H1 (cell line): ENCODE measurements around the gene CLDN14. TPM values are rescaled to one million over a fixed set of nuclear protein-coding genes. Genes with fewer than 3 reads are reported as not detected.

ENCODE experiments used
- CTCF ChIA-PET: fragments of 300-600 bp; sonication (Branson Sonifier 250); formaldehyde crosslinking; loops from one replicate; lab custom pipeline; 2021; ENCODE audit not compliant: partially characterized antibody; lab: Charles Lee
- POLR2A ChIA-PET: fragments of 300-600 bp; sonication (Branson Sonifier 250); formaldehyde crosslinking; loops from one replicate; lab custom pipeline; 2021; ENCODE audit warnings: inconsistent platforms; ENCODE audit not compliant: partially characterized antibody; lab: Charles Lee
- DNase-seq, 2 experiments: peaks; one replicate each; pipeline versions ENCODE4 v3.0.0 to v3.0.0-alpha.2; 2010 to 2022; ENCODE audit warnings: low spot score in 2 of 2, low read depth in 1 of 2, mixed read lengths in 1 of 2
- FAIRE-seq: peaks from 2 replicates; lab custom pipeline; 2011; peaks lifted over from hg19 to GRCh38; lab: Jason Lieb, UNC
- H2AFZ ChIP-seq: 2 replicates; pipeline ENCODE4 v1.8.1; 2012; ENCODE audit warnings: low read length, inconsistent platforms
- H2AK5ac ChIP-seq: 2 replicates; pipeline ENCODE4 v1.6.1; 2013; ENCODE audit warnings: low read depth, low read length
- H2BK120ac ChIP-seq: replicated peaks from 2 replicates; pipeline ENCODE3; 2013; ENCODE audit warnings: low read depth, low read length, inconsistent platforms
- H2BK12ac ChIP-seq: 2 replicates; pipeline ENCODE4 v1.6.1; 2013; ENCODE audit warnings: low read depth, low read length
- H2BK15ac ChIP-seq: 2 replicates; pipeline ENCODE4 v1.6.1; 2013; ENCODE audit warnings: low read length
- H2BK20ac ChIP-seq: 2 replicates; pipeline ENCODE4 v1.6.1; 2013; ENCODE audit warnings: low read length
- H2BK5ac ChIP-seq: 2 replicates; pipeline ENCODE4 v1.6.1; 2013; ENCODE audit warnings: low read depth, low read length
- H3K14ac ChIP-seq: 2 replicates; pipeline ENCODE4 v1.6.1; 2013; ENCODE audit warnings: inconsistent platforms; ENCODE audit not compliant: insufficient read length
- H3K18ac ChIP-seq: 2 replicates; pipeline ENCODE4 v1.6.1; 2013; ENCODE audit warnings: low read length; ENCODE audit errors: extremely low read depth
- H3K23ac ChIP-seq: 2 replicates; pipeline ENCODE4 v1.6.1; 2013; ENCODE audit warnings: inconsistent platforms; ENCODE audit not compliant: insufficient read length
- H3K23me2 ChIP-seq: 2 replicates; pipeline ENCODE4 v1.6.1; 2013; ENCODE audit warnings: low read depth, low read length
- H3K27ac ChIP-seq: 2 replicates; pipeline ENCODE4 v1.6.1; 2011; ENCODE audit warnings: low read depth, low read length, inconsistent platforms
- H3K27me3 ChIP-seq, 4 experiments: replicated peaks in 1 of 4; 1 replicate in 1 of 4; 2 replicates in 3 of 4; pipeline versions ENCODE4 v1.6.1 to v1.8.1; 2011 to 2013; ENCODE audit warnings: low read length in 3 of 4, mild to moderate bottlenecking in 3 of 4, inconsistent platforms in 2 of 4, mixed read lengths in 2 of 4, moderate library complexity in 1 of 4; ENCODE audit not compliant: control insufficient read depth in 3 of 4, insufficient read depth in 3 of 4; ENCODE audit errors: extremely low read depth in 1 of 4
- H3K36me3 ChIP-seq, 4 experiments: 2 replicates each; pipeline versions ENCODE4 v1.6.1 to v1.8.1; 2011 to 2013; ENCODE audit warnings: mild to moderate bottlenecking in 4 of 4, low read length in 3 of 4, moderate library complexity in 2 of 4, control low read depth in 1 of 4, inconsistent platforms in 1 of 4; ENCODE audit not compliant: insufficient read depth in 4 of 4, control insufficient read depth in 2 of 4
- H3K4ac ChIP-seq: replicated peaks from 2 replicates; pipeline ENCODE3; 2013; ENCODE audit warnings: low read length, low read depth, mixed read lengths, inconsistent platforms; ENCODE audit not compliant: insufficient read length
- H3K4me1 ChIP-seq, 4 experiments: replicated peaks in 1 of 4; 1 replicate in 1 of 4; 2 replicates in 3 of 4; pipeline versions ENCODE4 v1.6.1 to v1.8.1; 2011 to 2013; ENCODE audit warnings: low read length in 3 of 4, inconsistent platforms in 2 of 4, mixed read lengths in 1 of 4; ENCODE audit not compliant: insufficient read depth in 4 of 4, control insufficient read depth in 3 of 4
- H3K4me2 ChIP-seq, 2 experiments: 2 replicates each; pipeline versions ENCODE4 v1.6.1 to v1.8.1; 2011 to 2013; ENCODE audit warnings: low read depth in 2 of 2, low read length in 2 of 2, control low read depth in 1 of 2, inconsistent platforms in 1 of 2, mild to moderate bottlenecking in 1 of 2; ENCODE audit not compliant: insufficient read depth in 1 of 2
- H3K4me3 ChIP-seq, 4 experiments: fragments of 200-600, 300-600 bp in 1 of 4; sonication (generic), shearing (Covaris generic), sonication (Bioruptor Twin) in 1 of 4; 2 replicates each; pipeline versions ENCODE4 v1.5.1 to v1.8.1; 2011 to 2016; ENCODE audit warnings: low read length in 4 of 4, low read depth in 3 of 4, control low read depth in 2 of 4, inconsistent platforms in 2 of 4, mild to moderate bottlenecking in 2 of 4, mixed read lengths in 1 of 4, moderate library complexity in 1 of 4; ENCODE audit not compliant: insufficient read depth in 2 of 4; ENCODE audit errors: extremely low read depth in 1 of 4
- H3K56ac ChIP-seq: replicated peaks from 2 replicates; pipeline ENCODE3; 2013; ENCODE audit warnings: low read depth, mild to moderate bottlenecking, mixed read lengths, low read length, inconsistent platforms; ENCODE audit not compliant: insufficient read length
- H3K79me1 ChIP-seq: 2 replicates; pipeline ENCODE4 v1.6.1; 2013; ENCODE audit warnings: low read depth, low read length, control low read depth
- H3K79me2 ChIP-seq, 2 experiments: 2 replicates each; pipeline versions ENCODE4 v1.6.1 to v1.8.1; 2012 to 2013; ENCODE audit warnings: low read length in 2 of 2, mild to moderate bottlenecking in 2 of 2, inconsistent platforms in 1 of 2; ENCODE audit not compliant: insufficient read depth in 2 of 2, control insufficient read depth in 1 of 2
- H3K9ac ChIP-seq, 4 experiments: replicated peaks in 1 of 4; 1 replicate in 1 of 4; 2 replicates in 3 of 4; pipeline versions ENCODE4 v1.6.1 to v1.8.1; 2011 to 2013; ENCODE audit warnings: low read depth in 3 of 4, low read length in 3 of 4, control low read depth in 2 of 4, mild to moderate bottlenecking in 2 of 4, moderate library complexity in 2 of 4, inconsistent platforms in 1 of 4; ENCODE audit errors: extremely low read depth in 1 of 4
- H3K9me3 ChIP-seq, 2 experiments: 2 replicates each; pipeline versions ENCODE4 v1.6.1 to v1.8.1; 2012 to 2013; ENCODE audit warnings: mild to moderate bottlenecking in 2 of 2, moderate library complexity in 2 of 2, control low read depth in 1 of 2, inconsistent platforms in 1 of 2, low read depth in 1 of 2, low read length in 1 of 2, mixed read lengths in 1 of 2; ENCODE audit not compliant: insufficient read depth in 2 of 2
- H4K20me1 ChIP-seq, 2 experiments: replicated peaks in 1 of 2; 2 replicates each; pipeline versions ENCODE3 to v1.8.1; 2011 to 2013; ENCODE audit warnings: inconsistent platforms in 2 of 2, low read length in 2 of 2, mild to moderate bottlenecking in 1 of 2; ENCODE audit not compliant: insufficient read depth in 2 of 2, control insufficient read depth in 1 of 2
- H4K5ac ChIP-seq: 2 replicates; pipeline ENCODE4 v1.6.1; 2013; ENCODE audit warnings: low read length, low read depth, mixed read lengths, inconsistent platforms; ENCODE audit not compliant: insufficient read length
- H4K8ac ChIP-seq: 2 replicates; pipeline ENCODE4 v1.8.0; 2013; ENCODE audit warnings: mild to moderate bottlenecking, moderate library complexity, low read length, inconsistent platforms; ENCODE audit not compliant: insufficient read depth; ENCODE audit errors: extremely low read depth
- H4K91ac ChIP-seq: replicated peaks from 2 replicates; pipeline ENCODE3; 2013; ENCODE audit warnings: low read length, mixed read lengths, inconsistent platforms; ENCODE audit not compliant: insufficient read length
- BRCA1 ChIP-seq: IDR thresholded peaks from 2 replicates; pipeline ENCODE4 v1.6.1; 2012; ENCODE audit warnings: low read depth, low read length, improper control_type of control experiment
- KDM4A ChIP-seq: IDR thresholded peaks from one replicate; pipeline ENCODE4 v1.7.1; 2012; ENCODE audit warnings: low read depth, mild to moderate bottlenecking, moderate library complexity, low read length, inconsistent platforms; ENCODE audit not compliant: severe bottlenecking
- MAFK ChIP-seq: IDR thresholded peaks from 2 replicates; pipeline ENCODE4 v1.6.1; 2012; ENCODE audit warnings: low read depth, mild to moderate bottlenecking, improper control_type of control experiment, low read length
- NANOG ChIP-seq: IDR thresholded peaks from 2 replicates; pipeline ENCODE4 v1.6.1; 2011; ENCODE audit warnings: low read length, low read depth, mild to moderate bottlenecking, inconsistent platforms; ENCODE audit not compliant: insufficient read depth, poor library complexity, severe bottlenecking
- PHF8 ChIP-seq: fragments of 200-600 bp; sonication (generic); conservative IDR thresholded peaks from 2 replicates; pipeline ENCODE4 v1.7.1; 2012; ENCODE audit warnings: low read depth, mild to moderate bottlenecking, inconsistent platforms, low read length, moderate library complexity
- TBP ChIP-seq: IDR thresholded peaks from 2 replicates; pipeline ENCODE4 v1.6.1; 2011; ENCODE audit warnings: low read depth, low read length, improper control_type of control experiment
- WGBS, 2 experiments: shearing (Covaris generic) in 1 of 2; methylation state at CpG; one replicate each; pipeline versions ENCODE4 v1.1.6 to v1.1.7; 2013 to 2015; ENCODE audit warnings: low lambda C conversion rate in 2 of 2, mixed read lengths in 2 of 2, inconsistent platforms in 1 of 2, low coverage in 1 of 2, missing lambda C conversion rate in 1 of 2; ENCODE audit not compliant: insufficient replicate concordance in 2 of 2, insufficient coverage in 1 of 2, insufficient read length in 1 of 2; ENCODE audit errors: extremely low coverage in 1 of 2, missing lambda C conversion rate in 1 of 2; 5-methylcytosine and 5-hydroxymethylcytosine counted together
- polyA plus RNA-seq, 7 experiments: library from polyadenylated mRNA; depleted of rRNA in 3 of 7; stranded (reverse) in 5 of 7; unstranded in 2 of 7; fragments of >200 nt in 5 of 7; fragments of 200-250 nt in 2 of 7; gene quantifications; 1 replicate in 5 of 7; 2 replicates in 1 of 7; 4 replicates in 1 of 7; pipeline versions ENCODE4 v1.2.1 to v1.2.3, GENCODE V29; 2011 to 2013; ENCODE audit warnings: missing spikeins in 2 of 7, mixed read lengths in 2 of 7
- total RNA-seq: library from RNA; stranded (reverse); fragmentation: NEBNext Ultra II Directional; extraction: Animal tissue kit (Norgen Biotek cat#: 25700); gene quantifications from 2 replicates; pipeline ENCODE4 v1.2.1, GENCODE V29; 2021

The CLDN14 gene
- total and polyA plus RNA-seq, 2 of the 8 experiments (the other 6 are each of a cell fraction or from before 2014, with no cell fraction given): 0.08 TPM; not detected in 1

DNA sequence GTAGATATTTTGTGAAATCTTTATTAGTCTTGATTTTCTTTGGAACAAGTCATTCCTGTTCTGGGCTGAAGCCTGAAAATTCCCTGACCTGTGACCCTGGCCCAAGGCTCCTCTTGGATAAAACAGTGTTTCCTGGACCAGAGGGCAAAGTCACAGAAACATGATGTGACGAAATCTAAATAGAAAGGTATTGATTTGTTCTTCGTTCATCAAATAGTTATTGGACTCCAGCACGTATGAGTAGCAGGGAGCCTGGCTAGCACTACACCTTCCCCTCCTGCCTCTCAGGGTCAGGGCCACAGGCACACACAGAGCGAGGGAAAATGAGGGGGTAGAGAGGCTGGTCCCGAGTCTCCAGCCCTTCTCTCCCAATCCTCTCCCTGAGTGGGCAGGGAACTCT, 1.7 kb upstream of the CLDN14 start:
- FAIRE-seq: no peak
- Histone ChIP-seq H3K9ac (no peak overlapping the region), H3K27ac (no peak overlapping the region), H3K14ac (no peak overlapping the region), H3K56ac (no peak overlapping the region), H3K36me3 (no peaks in the 10 kb centered on the region), H2AK5ac (no peak overlapping the region), H2AFZ (no peak overlapping the region), H3K18ac (no peak overlapping the region), H3K4me3 (no peak overlapping the region), H3K4me2 (no peak overlapping the region), H3K23me2 (peaks cover 3% of the 10 kb centered on the region; the same call in 1 of the 2 replicates), H3K4ac (no peak overlapping the region), H3K23ac (no peak overlapping the region), H3K9me3 (no peaks in the 10 kb centered on the region), H4K91ac (no peak overlapping the region), H4K20me1 (no peaks in the 10 kb centered on the region), H2BK20ac (no peak overlapping the region), H2BK5ac (no peak overlapping the region), H3K79me2 (no peaks in the 10 kb centered on the region), H4K5ac (no peak overlapping the region), H4K8ac (no peak overlapping the region), H3K79me1 (no peaks in the 10 kb centered on the region), H2BK15ac (no peak overlapping the region), H2BK120ac (no peak overlapping the region), H3K27me3 (0 out of 7 replicates have a peak, but pooled peaks cover 0 to under 1% (median 0%) of the 10 kb centered on the region in 4 experiments), H3K4me1 (no peaks in the 10 kb centered on the region), H2BK12ac (no peak overlapping the region)
- no peak for DNase-seq
- WGBS, 2 experiments: 91% methylated on average over 5 of the region's 5 CpGs; no CpG with 5 or more reads in 1 of the 2 experiments
- TF ChIP-seq BRCA1 (no peak), KDM4A (no peak), MAFK (no peak), NANOG (no peak), TBP (no peak), PHF8 (no peak)
- ChIA-PET POLR2A (no interaction called here), CTCF (no interaction called here)
